Mucosa of gallbladder (tissue), 1 donor: ENCODE results near the gene GARIN1A. TPM values are rescaled to one million over a fixed set of nuclear protein-coding genes. Genes with fewer than 3 reads are reported as not detected.

Experiments used
- DNase-seq: peaks from one replicate; pipeline ENCODE4 v3.0.0-alpha.2; 2020; ENCODE audit warnings: low spot score
- total RNA-seq: library from RNA; stranded (reverse); gene quantifications from one replicate; pipeline ENCODE4 v1.2.1, GENCODE V29; 2021
- donor health status: DM: no; HTN: no; CAD: no.

GARIN1A gene
- total RNA-seq, 1 donor from 2014 or later, result 2.6 TPM

GRCh38 chr7:128714701-128715495 lies 42.8 kb downstream of the GARIN1A start:
- no peak for DNase-seq

GRCh38 chr7:128718967-128719642 lies 47.0 kb downstream of the GARIN1A start:
- no peak for DNase-seq

- no peak for DNase-seq
These were observed 49.3 kb downstream of the GARIN1A start for GRCh38 chr7:128721376-128721775.

Other genes with a start within 250 kb of the GARIN1A start
- gene HILPDA, start 216.4 kb upstream of the GARIN1A start, total RNA-seq, result 7.4 TPM
- gene METTL2B, start 195.5 kb upstream of the GARIN1A start, total RNA-seq, result 19.4 TPM
- gene CALU, start 67.1 kb downstream of the GARIN1A start, total RNA-seq, result 75.8 TPM
- gene OPN1SW, start 103.5 kb downstream of the GARIN1A start, total RNA-seq, result not detected
- 25.3 TPM for gene CCDC136, start 119.7 kb downstream of the GARIN1A start, total RNA-seq
- 236 TPM for gene FLNC, start 158.1 kb downstream of the GARIN1A start, total RNA-seq
- gene ATP6V1F, start 190.6 kb downstream of the GARIN1A start, total RNA-seq, result 118 TPM
- 5.2 TPM for gene KCP, start 238.4 kb downstream of the GARIN1A start, total RNA-seq